Activated CD4-positive, alpha-beta T cell treated with anti-CD3 and anti-CD28 coated beads for 36 hours (primary cell): ENCODE measurements around the gene PITPNC1. TPM values are rescaled to one million over a fixed set of nuclear protein-coding genes. Genes with fewer than 3 reads are reported as not detected.
"Not testable (repeated sequence)": the region's sequence is repeated elsewhere in the genome, so short reads cannot be mapped to it uniquely, and the experiment has no call there.

ENCODE experiments used
- ATAC-seq: fragments of 200-7000 bp; cut with Tn5 transposase; one replicate; pipeline ENCODE4 v1.10.0; 2021; ENCODE audit warnings: mild to moderate bottlenecking, moderate library complexity
- CTCF ChIA-PET: fragments of 350-600 bp; sonication (Branson Sonifier 250); formaldehyde crosslinking; loops from one replicate; lab custom pipeline; 2021; ENCODE audit warnings: antibody characterized with exemption; lab: Charles Lee
- POLR2A ChIA-PET: fragments of 350-600 bp; sonication (Branson Sonifier 250); formaldehyde crosslinking; loops from one replicate; lab custom pipeline; 2021; ENCODE audit warnings: antibody characterized with exemption, inconsistent platforms; lab: Charles Lee
- DNase-seq: peaks from one replicate; pipeline ENCODE4 v3.0.0-alpha.2; 2020
- H3K27ac Mint-ChIP-seq: one replicate; pipeline ENCODE4 v1.8.0; 2021; ENCODE audit warnings: mixed read lengths
- H3K27me3 Mint-ChIP-seq: one replicate; pipeline ENCODE4 v1.8.0; 2021; ENCODE audit warnings: mixed read lengths
- H3K36me3 Mint-ChIP-seq: one replicate; pipeline ENCODE4 v1.8.0; 2021; ENCODE audit warnings: low read depth, mixed read lengths
- H3K4me1 Mint-ChIP-seq: one replicate; pipeline ENCODE4 v1.8.0; 2021; ENCODE audit warnings: mixed read lengths
- H3K4me3 Mint-ChIP-seq: one replicate; pipeline ENCODE4 v1.8.0; 2021; ENCODE audit warnings: mild to moderate bottlenecking, moderate library complexity, mixed read lengths
- H3K9me3 Mint-ChIP-seq: one replicate; pipeline ENCODE4 v1.8.0; 2021; ENCODE audit warnings: low read depth, mixed read lengths
- intact Hi-C, 2 experiments: fragments of 100-400 bp; cut with DNase I in 1 of 2; cut with micrococcal nuclease in 1 of 2; formaldehyde crosslinking; loops; one replicate each; pipeline versions ENCODE4 v1.14.2 to v1.15.1; 2022 to 2024; cut with DNase I, micrococcal nuclease
- total RNA-seq, 2 experiments: library from RNA; stranded (reverse); gene quantifications; one replicate each; pipeline ENCODE4 v1.2.3, GENCODE V29; 2021

Gene PITPNC1
- total RNA-seq, 2 experiments from 2014 or later = 41.6 to 56.3 TPM

DNA sequence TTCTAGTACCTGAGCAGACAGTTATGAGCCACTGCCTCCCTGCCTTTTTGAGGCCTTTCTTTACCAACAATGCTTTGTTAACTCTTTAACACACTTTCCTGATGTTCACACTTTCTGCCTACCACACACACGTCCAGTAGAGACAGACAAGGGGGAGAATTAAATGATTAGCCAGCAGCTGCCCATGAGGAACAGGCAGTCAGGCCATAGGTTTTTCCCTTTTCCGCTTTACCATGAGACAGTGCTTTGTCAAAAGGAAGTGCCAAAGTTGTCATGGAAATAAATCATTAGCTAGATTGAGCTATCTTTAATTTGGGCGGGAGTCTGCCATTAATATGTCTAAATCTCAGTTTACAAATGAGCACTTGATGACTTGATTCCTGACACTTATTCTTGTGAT, 102.1 kb downstream of the PITPNC1 start:
- peaks cover 5% of the 10 kb centered on the region for H3K36me3 Mint-ChIP-seq
- DNase-seq = no peak
- peaks cover 80% of the 10 kb centered on the region for H3K4me1 Mint-ChIP-seq
- ChIA-PET CTCF (interaction anchor here (1.0 to 8.5 kb wide), 4 partner anchors 23 to 102 kb away, joined by 4 to 171 read pairs (median 81); partner anchors contain the start of gene PITPNC1), POLR2A (interaction anchor here (0.7 kb wide), 1 partner anchor 22 kb away, joined by 3 read pairs; no protein-coding TSS in a partner anchor)
- no peaks in the 10 kb centered on the region for H3K9me3 Mint-ChIP-seq
- H3K4me3 Mint-ChIP-seq = peak overlapping the region; percentile 74
- ATAC-seq = no peak
- H3K27ac Mint-ChIP-seq = peak overlapping the region; percentile 91
- H3K27me3 Mint-ChIP-seq = no peaks in the 10 kb centered on the region
- intact Hi-C loops = loop anchor here in 1 of 2 experiments (5.0 kb wide), 1 partner anchor 123 kb away; no protein-coding TSS in a partner anchor

DNA sequence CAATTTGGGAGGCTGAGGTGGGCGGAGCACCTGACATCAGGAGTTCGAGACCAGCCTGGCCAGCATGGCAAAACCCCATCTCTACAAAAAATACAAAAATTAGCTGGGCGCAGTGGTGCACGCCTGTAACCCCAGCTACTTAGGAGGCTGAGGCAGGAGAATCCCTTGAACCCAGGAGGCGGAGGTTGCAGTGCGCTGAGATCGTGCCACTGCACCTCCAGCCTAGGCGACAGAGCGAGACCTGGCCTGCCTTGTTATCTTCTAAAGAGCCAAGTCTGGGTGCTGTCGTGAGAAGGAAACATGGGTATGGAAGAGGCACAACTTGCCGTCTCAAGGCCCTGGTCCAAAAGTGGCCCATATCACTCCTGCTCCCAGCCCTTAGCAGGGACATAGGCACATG, 103.9 kb downstream of the PITPNC1 start:
- H3K36me3 Mint-ChIP-seq, ATAC-seq, DNase-seq, H3K27me3 Mint-ChIP-seq, H3K9me3 Mint-ChIP-seq, POLR2A ChIA-PET, H3K4me3 Mint-ChIP-seq: not testable (repeated sequence)
- Mint-ChIP-seq H3K27ac (peak overlapping the region; percentile 65), H3K4me1 (peaks cover 69% of the 10 kb centered on the region)
- CTCF ChIA-PET = interaction anchor here (0.6 to 3.4 kb wide), 4 partner anchors 25 to 143 kb away, joined by 3 to 28 read pairs (median 10); no protein-coding TSS in a partner anchor
- intact Hi-C loops = loop anchor here in 1 of 2 experiments (10.0 kb wide), 1 partner anchor 204 kb away; no protein-coding TSS in a partner anchor

DNA sequence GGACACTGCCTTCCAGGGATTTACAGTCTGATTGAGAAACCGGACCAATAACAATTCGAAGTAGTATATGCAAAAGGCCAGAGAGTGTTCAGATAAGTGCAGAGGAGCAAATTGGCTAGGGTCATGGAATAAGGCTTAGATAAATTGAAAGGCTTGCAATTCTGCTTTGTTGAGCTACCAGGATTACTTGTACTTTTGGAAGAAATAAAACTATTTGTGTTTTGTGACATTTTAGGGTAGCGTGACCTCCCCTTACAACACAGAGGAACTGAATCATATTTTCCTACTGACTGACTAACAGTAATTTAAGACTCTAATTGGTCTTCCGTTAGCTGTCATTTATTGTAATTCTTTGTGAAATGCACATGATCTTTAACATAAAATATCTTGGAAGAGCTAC, 104.7 kb downstream of the PITPNC1 start:
- intact Hi-C loops = loop anchor here in 1 of 2 experiments (1.0 to 10.0 kb wide), 2 partner anchors 92 to 203 kb away; no protein-coding TSS in a partner anchor

DNA sequence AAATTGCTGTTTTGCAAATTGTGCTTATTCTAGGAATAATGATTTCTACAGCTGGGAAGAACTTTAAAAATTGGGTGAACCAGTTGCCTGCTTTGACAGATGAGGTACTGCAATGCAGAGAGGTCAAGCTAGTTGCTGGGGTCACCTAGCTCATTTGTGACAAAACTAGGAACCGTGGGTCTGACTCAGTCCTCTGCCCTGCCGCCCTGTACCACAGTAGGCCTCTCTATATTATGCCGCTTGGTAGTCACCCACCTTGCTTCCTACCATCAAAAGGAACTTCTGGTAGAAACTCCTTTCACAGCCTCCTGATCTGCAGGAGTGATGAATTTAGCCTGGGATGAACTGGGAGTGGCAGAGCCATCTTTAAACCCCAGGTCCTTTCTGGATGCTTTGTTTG, 105.7 kb downstream of the PITPNC1 start:
- ATAC-seq (no peak), DNase-seq (no peak)
- POLR2A ChIA-PET = interaction anchor here (1.1 to 1.3 kb wide), 2 partner anchors 10 to 104 kb away, joined by 3 to 4 read pairs; no protein-coding TSS in a partner anchor
- no peaks in the 10 kb centered on the region for H3K27me3 Mint-ChIP-seq
- H3K4me1 Mint-ChIP-seq = peaks cover 75% of the 10 kb centered on the region
- H3K27ac Mint-ChIP-seq = peak overlapping the region; percentile 84
- CTCF ChIA-PET = interaction anchor here (0.6 to 3.4 kb wide), 10 partner anchors 10 to 108 kb away, joined by 3 to 28 read pairs (median 5); no protein-coding TSS in a partner anchor
- H3K36me3 Mint-ChIP-seq = peaks cover 5% of the 10 kb centered on the region
- intact Hi-C loops = loop anchor here in 1 of 2 experiments (1.0 to 10.0 kb wide), 2 partner anchors 92 to 202 kb away; no protein-coding TSS in a partner anchor
- H3K9me3 Mint-ChIP-seq = no peaks in the 10 kb centered on the region
- H3K4me3 Mint-ChIP-seq = no peak overlapping the region

More for the DNA sequence above, 104.7 kb downstream of the PITPNC1 start:
- Mint-ChIP-seq H3K9me3 (no peaks in the 10 kb centered on the region), H3K36me3 (peaks cover 5% of the 10 kb centered on the region), H3K27ac (peak overlapping the region; percentile 90), H3K27me3 (no peaks in the 10 kb centered on the region), H3K4me3 (peak overlapping the region; percentile 21), H3K4me1 (peaks cover 71% of the 10 kb centered on the region)
- CTCF ChIA-PET = interaction anchor here (0.6 to 3.4 kb wide), 12 partner anchors 9 to 171 kb away, joined by 3 to 28 read pairs (median 4); no protein-coding TSS in a partner anchor
- no peak for DNase-seq
- ATAC-seq = no peak
- POLR2A ChIA-PET = interaction anchor here (0.6 to 1.3 kb wide), 4 partner anchors 60 to 103 kb away, joined by 3 to 4 read pairs (median 3); no protein-coding TSS in a partner anchor

- Mint-ChIP-seq H3K27me3 (no peaks in the 10 kb centered on the region), H3K4me1 (peaks cover 70% of the 10 kb centered on the region), H3K9me3 (peaks cover 2% of the 10 kb centered on the region), H3K27ac (no peak overlapping the region), H3K4me3 (no peak overlapping the region), H3K36me3 (peaks cover 9% of the 10 kb centered on the region)
- DNase-seq (no peak), ATAC-seq (no peak)
- ChIA-PET CTCF (interaction anchor here (0.5 to 3.4 kb wide), 6 partner anchors 9 to 176 kb away, joined by 3 to 17 read pairs (median 4); no protein-coding TSS in a partner anchor), POLR2A (interaction anchor here (0.6 kb wide), 1 partner anchor 103 kb away, joined by 3 read pairs; no protein-coding TSS in a partner anchor)
- intact Hi-C loops = loop anchor here in 1 of 2 experiments (10.0 kb wide), 1 partner anchor 201 kb away; no protein-coding TSS in a partner anchor
Observed at GRCh38 chr17:67484261-67484660, 107.2 kb downstream of the PITPNC1 start.

- Mint-ChIP-seq H3K27me3 (no peaks in the 10 kb centered on the region), H3K27ac (no peak overlapping the region), H3K36me3 (peaks cover 12% of the 10 kb centered on the region), H3K9me3 (peaks cover 4% of the 10 kb centered on the region), H3K4me1 (peaks cover 68% of the 10 kb centered on the region), H3K4me3 (no peak overlapping the region)
- POLR2A ChIA-PET = interaction anchor here (0.6 kb wide), 1 partner anchor 552 kb away, joined by 5 read pairs; no protein-coding TSS in a partner anchor
- DNase-seq (no peak), ATAC-seq (no peak)
- CTCF ChIA-PET = interaction anchor here (0.8 kb wide), 2 partner anchors 96 to 228 kb away, joined by 3 to 5 read pairs; no protein-coding TSS in a partner anchor
- intact Hi-C loops = loop anchor here in 1 of 2 experiments (10.0 kb wide), 1 partner anchor 199 kb away; no protein-coding TSS in a partner anchor
Observed at GRCh38 chr17:67485666-67486065, 108.6 kb downstream of the PITPNC1 start.

- intact Hi-C loops = loop anchor here in 1 of 2 experiments (10.0 kb wide), 1 partner anchor 197 kb away; no protein-coding TSS in a partner anchor
- Mint-ChIP-seq H3K9me3 (peaks cover 4% of the 10 kb centered on the region), H3K27ac (peak overlapping the region; percentile 65), H3K4me1 (peaks cover 72% of the 10 kb centered on the region), H3K4me3 (no peak overlapping the region), H3K36me3 (peaks cover 12% of the 10 kb centered on the region), H3K27me3 (no peaks in the 10 kb centered on the region)
- ATAC-seq = no peak
- no peak for DNase-seq
- CTCF ChIA-PET = interaction anchor here (1.3 kb wide), 1 partner anchor 12 kb away, joined by 4 read pairs; no protein-coding TSS in a partner anchor
- POLR2A ChIA-PET = no interaction called here
Observed at GRCh38 chr17:67487506-67487905, 110.4 kb downstream of the PITPNC1 start.

GRCh38 chr17:67488161-67488560, 111.1 kb downstream of the PITPNC1 start:
- ATAC-seq (no peak), DNase-seq (no peak)
- H3K36me3 Mint-ChIP-seq = peaks cover 12% of the 10 kb centered on the region
- no peak overlapping the region for H3K4me3 Mint-ChIP-seq
- CTCF ChIA-PET = interaction anchor here (1.3 kb wide), 1 partner anchor 13 kb away, joined by 4 read pairs; no protein-coding TSS in a partner anchor
- peaks cover 72% of the 10 kb centered on the region for H3K4me1 Mint-ChIP-seq
- intact Hi-C loops = loop anchor here in 1 of 2 experiments (10.0 kb wide), 1 partner anchor 197 kb away; no protein-coding TSS in a partner anchor
- POLR2A ChIA-PET = no interaction called here
- H3K27me3 Mint-ChIP-seq = no peaks in the 10 kb centered on the region
- peak overlapping the region; percentile 51 for H3K27ac Mint-ChIP-seq
- peaks cover 4% of the 10 kb centered on the region for H3K9me3 Mint-ChIP-seq

DNA sequence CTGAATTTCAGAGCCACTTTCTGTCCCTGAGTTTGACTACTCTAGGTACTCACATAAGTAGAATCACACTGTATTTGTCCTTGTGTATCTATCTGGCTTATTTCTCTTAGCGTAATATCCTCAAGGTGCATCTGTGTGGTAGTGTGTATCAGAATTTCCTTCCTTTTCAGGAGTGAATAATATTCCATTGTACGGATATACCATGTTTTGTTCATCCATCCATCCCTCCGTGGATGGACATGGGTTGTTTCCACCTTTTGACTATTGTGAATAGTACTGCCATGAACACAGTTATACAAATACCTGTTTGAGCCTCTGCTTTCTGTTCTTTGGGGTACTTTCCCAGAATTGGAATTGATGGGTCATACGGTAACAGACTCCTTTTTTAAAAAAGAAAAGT, 111.7 kb downstream of the PITPNC1 start:
- Mint-ChIP-seq H3K27ac (peak overlapping the region; percentile 51), H3K4me1 (peaks cover 73% of the 10 kb centered on the region), H3K27me3 (no peaks in the 10 kb centered on the region), H3K4me3 (no peak overlapping the region), H3K36me3 (peaks cover 10% of the 10 kb centered on the region), H3K9me3 (peaks cover 4% of the 10 kb centered on the region)
- DNase-seq (no peak), ATAC-seq (no peak)
- intact Hi-C loops = loop anchor here in 1 of 2 experiments (10.0 kb wide), 1 partner anchor 196 kb away; no protein-coding TSS in a partner anchor
- POLR2A ChIA-PET = no interaction called here
- CTCF ChIA-PET = interaction anchor here (0.5 to 1.3 kb wide), 3 partner anchors 13 to 136 kb away, joined by 3 to 4 read pairs (median 3); no protein-coding TSS in a partner anchor

DNA sequence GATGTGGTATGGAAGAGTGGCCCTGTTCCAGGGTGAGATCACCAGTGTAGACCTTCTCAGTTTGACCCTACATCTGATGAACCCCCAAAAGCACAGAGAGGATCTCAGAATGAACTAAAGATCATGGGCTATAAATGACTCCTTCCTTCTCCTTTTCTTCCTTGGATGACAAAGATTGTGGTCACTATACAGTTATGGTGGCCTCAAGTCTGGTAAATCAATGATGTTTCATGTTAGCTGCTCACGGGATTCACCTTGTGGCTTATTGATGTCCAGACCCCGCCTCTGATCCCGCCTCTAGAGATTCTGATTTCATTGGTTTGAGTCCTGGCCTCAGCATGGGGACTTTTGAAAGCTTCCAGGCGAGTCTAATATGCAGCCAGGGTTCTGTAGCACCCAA, 112.2 kb downstream of the PITPNC1 start:
- DNase-seq = peak; percentile 42
- peak overlapping the region; percentile 51 for H3K27ac Mint-ChIP-seq
- ChIA-PET CTCF (interaction anchor here (0.5 to 1.0 kb wide), 2 partner anchors 130 to 136 kb away, joined by 3 read pairs; no protein-coding TSS in a partner anchor), POLR2A (no interaction called here)
- intact Hi-C loops = loop anchor here in 1 of 2 experiments (10.0 kb wide), 1 partner anchor 196 kb away; no protein-coding TSS in a partner anchor
- H3K36me3 Mint-ChIP-seq = peaks cover 10% of the 10 kb centered on the region
- no peaks in the 10 kb centered on the region for H3K27me3 Mint-ChIP-seq
- peaks cover 4% of the 10 kb centered on the region for H3K9me3 Mint-ChIP-seq
- H3K4me3 Mint-ChIP-seq = no peak overlapping the region
- H3K4me1 Mint-ChIP-seq = peaks cover 75% of the 10 kb centered on the region
- peak; percentile 42 for ATAC-seq

- no peaks in the 10 kb centered on the region for H3K27me3 Mint-ChIP-seq
- H3K4me3 Mint-ChIP-seq = no peak overlapping the region
- no peak for DNase-seq
- peaks cover 71% of the 10 kb centered on the region for H3K4me1 Mint-ChIP-seq
- no peak overlapping the region for H3K27ac Mint-ChIP-seq
- no peak for ATAC-seq
- intact Hi-C loops = no loop called here
- peaks cover 4% of the 10 kb centered on the region for H3K9me3 Mint-ChIP-seq
- CTCF ChIA-PET = interaction anchor here (0.6 to 1.4 kb wide), 7 partner anchors 9 to 204 kb away, joined by 3 to 8 read pairs (median 3); no protein-coding TSS in a partner anchor
- POLR2A ChIA-PET = interaction anchor here (0.6 kb wide), 1 partner anchor 227 kb away, joined by 3 read pairs; no protein-coding TSS in a partner anchor
- H3K36me3 Mint-ChIP-seq = peaks cover 10% of the 10 kb centered on the region
Observed at GRCh38 chr17:67490471-67490870, 113.4 kb downstream of the PITPNC1 start.
